GM21381 (cell line): ENCODE measurements around the gene OTUD6A.

Experiments
- ATAC-seq: cut with Tn5 transposase; IDR thresholded peaks from one replicate; pipeline ENCODE4 v1.9.1; 2021; ENCODE audit warnings: mild to moderate bottlenecking, moderate library complexity; ENCODE audit not compliant: unreplicated experiment

The OTUD6A gene

DNA sequence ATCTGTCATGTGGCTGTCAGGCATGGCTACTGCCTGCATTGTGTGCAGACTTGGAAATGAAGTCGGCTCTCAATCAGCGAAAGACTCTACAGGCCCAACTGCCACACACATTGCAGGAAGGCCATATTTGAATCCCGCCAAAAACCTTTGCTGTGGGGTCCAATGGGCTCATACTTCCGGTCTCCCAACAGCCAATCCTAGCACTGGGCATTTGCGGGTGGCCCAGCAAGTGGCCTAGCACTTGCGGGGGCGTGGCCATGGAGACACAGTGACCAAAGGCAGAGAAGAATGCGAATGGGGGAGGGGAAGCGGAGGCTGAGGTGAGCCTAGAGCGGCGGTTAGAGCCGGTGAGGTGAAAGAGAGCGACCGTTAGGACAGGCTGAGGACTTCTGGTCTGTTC is at the start of gene OTUD6A:
TSS of gene OTUD6A (plus strand) at position 382 of the 400 bp plus-strand sequence. CDS start 68 bp downstream, outside the sequence.
- ATAC-seq, result no peak

DNA sequence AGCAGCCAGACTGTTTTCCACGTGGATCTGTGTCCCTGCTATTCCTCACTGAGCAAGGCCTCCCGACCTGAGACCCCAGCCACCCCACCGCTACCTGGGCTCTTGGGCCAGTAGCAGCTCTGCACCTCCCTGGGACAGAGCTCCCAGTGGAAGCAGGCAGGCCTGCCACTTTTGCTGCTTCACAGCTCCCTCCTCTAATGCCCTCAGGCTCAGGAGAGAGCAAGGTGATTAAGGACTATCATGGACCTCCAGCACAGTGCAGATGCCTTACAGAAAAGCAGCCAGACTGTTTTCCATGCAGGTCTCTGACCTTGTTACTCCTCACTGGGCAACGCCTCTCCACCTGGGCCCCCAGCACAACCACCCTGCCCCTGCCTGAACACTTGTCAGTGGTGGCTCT is 49.5 kb upstream of the OTUD6A start:
- ATAC-seq, result no peak

DNA sequence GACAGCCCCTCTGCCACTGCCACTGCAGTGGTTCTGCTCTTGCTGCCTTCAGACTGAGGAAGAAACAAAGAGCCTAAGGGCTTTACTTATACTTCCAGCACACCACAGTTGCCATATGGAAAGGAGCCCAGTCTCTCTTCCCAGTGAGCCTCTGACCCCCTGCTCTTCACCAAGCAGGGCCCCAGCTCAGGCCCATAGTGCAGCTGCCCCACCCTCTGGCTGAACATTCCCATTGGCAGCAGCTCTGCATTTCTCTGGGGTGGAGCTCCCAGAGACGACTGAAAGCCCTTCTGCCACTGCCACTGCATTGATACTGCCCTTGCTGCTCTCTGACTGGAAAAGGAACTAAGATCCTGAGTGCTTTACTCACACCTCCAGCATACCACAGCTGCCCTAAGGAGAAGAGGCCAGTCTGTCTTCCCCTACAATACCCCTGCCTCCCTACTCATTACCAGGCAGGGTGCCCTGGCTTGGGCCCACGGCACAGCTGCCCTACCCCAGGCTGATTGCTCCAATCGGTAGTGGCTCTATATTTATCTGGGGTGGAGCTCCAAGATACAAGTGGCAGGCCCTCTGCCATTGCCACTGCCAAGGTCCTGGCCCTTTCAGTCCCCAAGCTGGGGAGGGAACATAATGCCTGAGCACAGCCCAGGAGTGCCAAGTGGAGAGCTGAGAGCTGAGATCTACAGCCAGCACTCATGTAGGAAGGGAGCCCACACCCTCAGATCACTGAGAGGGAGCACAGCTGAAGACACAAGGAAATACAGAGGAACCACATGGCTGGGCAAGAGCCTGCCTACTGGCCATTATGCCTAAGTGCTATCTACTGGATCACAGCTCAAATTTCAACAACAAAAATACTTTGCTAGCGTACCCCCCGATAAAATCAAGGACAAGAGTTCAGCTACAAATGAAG is 48.5 kb upstream of the OTUD6A start:
- ATAC-seq, result no peak

GRCh38 chrX:70016513-70016912 is 45.7 kb upstream of the OTUD6A start:
- ATAC-seq, result no peak

DNA sequence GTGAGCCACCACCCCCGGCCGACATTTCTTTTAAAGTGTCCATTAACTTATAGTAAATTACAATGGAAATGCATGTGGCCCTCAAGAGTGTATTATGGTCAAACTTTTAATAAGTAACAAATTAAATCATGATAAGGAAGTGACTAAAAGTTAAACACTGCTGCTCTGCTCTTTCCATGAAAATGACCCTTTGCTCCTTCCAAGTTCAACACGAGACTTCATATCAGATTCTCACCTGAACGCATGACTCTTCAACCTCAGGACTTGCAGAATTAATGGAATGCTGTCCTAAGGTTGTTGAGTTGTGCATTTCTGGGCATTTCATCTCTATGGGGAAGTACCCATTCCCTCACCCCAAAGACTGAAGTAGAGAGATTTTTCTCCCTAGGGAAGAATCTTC is 39.6 kb upstream of the OTUD6A start:
- ATAC-seq, result no peak

DNA sequence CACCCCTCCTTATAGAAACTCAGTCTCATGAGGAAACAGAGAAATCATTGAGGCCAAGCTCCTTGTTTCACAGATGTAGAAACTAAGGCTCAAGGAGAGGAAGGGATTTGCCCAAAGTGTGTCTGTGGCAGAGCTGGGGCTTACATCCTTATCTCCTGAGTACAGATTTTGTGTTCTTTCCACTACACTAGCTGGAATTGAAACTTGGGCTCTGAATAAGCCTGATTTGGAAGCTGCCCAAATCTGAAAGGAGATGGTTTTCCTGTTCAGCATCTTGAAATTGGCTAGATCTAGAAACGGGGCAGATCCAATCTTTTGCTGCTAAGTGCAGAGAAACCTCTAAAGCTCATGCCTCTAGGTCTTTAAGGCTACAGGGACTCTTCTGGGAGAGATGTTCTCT is 36.8 kb upstream of the OTUD6A start:
- ATAC-seq, result no peak

GRCh38 chrX:70026112-70026850 is 36.0 kb upstream of the OTUD6A start:
- ATAC-seq, result no peak

GRCh38 chrX:70026851-70027200 is 35.4 kb upstream of the OTUD6A start:
- no peak for ATAC-seq

- ATAC-seq, result no peak
Observed at GRCh38 chrX:70029863-70030262, 32.4 kb upstream of the OTUD6A start.

DNA sequence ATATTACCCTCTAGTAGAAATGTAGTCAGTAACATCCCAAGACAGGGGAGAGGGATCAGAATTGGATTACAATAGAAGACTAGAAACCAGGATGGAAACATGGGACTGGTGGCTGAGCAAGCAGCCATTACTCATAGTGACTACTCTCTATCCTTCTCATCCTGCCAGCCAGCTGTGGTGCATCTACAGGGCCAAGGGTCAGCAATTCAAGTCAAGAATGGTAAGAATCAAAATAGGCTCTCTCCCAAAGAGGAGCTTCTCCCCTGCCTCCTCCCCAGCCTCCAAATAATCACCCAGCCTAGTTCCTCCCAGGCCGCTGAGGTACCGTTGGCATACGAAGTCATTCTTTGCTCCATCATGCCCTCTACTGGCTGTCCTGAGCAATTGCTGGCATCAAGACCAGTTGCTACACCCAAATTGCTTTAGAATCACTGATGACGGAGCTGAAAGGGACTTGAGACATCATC is 31.9 kb upstream of the OTUD6A start:
- ATAC-seq, result no peak

GRCh38 chrX:70032792-70033191 is 29.5 kb upstream of the OTUD6A start:
- ATAC-seq, result no peak

DNA sequence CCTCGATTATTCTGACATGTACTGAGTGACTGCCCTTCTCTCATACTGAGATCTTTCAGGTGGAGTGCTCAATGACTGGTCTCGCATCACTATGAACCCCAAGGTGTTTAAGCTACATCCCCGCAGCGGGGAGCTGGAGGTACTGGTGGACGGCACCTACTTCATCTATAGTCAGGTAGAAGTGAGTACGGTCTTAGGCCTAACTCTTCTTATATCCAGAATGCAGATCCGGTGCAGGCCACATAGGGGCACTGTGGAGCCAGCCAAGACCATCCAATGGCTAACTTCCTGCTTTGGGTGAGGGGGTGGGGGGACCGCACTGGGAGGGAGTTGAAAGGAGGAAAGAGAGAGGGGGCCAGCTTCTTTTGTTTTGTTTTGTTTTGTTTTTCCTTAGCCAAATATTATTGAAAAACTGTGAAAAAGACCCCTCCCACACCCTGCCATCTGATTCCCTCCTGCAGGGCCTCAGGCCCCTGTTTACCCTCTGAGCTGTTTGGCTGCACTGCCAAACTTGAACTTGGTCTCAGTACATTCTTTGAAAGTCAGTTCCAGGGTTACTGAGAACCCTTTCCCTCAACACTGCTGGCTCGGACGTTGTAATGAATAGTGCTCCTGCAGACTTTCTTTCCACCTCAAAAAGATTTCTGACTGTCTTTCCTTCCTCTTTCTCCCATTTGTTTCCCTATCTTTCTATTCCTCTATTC is 28.8 kb upstream of the OTUD6A start:
- ATAC-seq, result no peak

GRCh38 chrX:70034646-70035045 is 27.6 kb upstream of the OTUD6A start:
- no peak for ATAC-seq

DNA sequence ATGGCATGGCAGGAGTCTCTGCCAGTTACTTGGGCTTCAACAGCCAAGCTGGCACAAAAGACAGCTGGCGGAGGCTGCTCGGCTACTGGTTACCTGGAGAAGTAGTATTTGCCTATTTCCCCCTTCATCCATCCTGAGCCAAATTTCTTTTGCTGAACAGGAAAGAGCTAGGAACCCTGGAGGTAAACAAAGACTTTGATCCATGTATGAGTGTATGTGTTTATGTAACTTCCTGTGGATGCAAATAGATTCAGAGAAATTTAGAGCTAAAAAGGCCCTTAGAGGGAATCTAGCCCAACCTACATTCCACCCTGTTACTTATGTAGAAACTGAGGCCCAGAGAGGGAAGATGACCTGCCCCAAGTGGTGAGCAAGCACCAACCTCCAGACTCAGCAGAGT is 23.7 kb upstream of the OTUD6A start:
- no peak for ATAC-seq

GRCh38 chrX:70038951-70039350 is 23.3 kb upstream of the OTUD6A start:
- ATAC-seq, result no peak

- ATAC-seq, result no peak
Observed at GRCh38 chrX:70039758-70040157, 22.5 kb upstream of the OTUD6A start.

GRCh38 chrX:70041993-70042392 is 20.3 kb upstream of the OTUD6A start:
- ATAC-seq, result no peak

GRCh38 chrX:70042399-70043371 is 19.6 kb upstream of the OTUD6A start:
- ATAC-seq, result no peak

DNA sequence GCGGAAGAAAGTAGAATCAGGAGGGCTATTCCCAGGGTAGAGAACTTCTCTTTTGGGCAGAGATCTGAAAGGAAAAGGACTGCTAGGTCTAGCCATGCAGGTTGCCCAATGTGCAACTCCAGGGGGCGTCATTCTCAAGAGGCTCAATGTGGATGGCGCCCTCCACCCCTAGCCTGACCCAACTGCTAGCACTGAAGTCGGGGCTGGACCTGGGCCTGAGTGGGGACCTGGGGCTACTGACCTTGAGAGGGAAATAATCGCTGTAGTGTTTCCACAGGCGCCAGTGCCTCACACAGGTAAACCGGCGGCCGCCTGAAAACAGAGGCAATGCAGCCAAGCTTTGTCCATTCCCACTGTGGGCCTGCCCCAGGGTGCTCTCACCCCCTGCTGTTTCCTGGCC is 18.6 kb upstream of the OTUD6A start:
- ATAC-seq, result no peak

DNA sequence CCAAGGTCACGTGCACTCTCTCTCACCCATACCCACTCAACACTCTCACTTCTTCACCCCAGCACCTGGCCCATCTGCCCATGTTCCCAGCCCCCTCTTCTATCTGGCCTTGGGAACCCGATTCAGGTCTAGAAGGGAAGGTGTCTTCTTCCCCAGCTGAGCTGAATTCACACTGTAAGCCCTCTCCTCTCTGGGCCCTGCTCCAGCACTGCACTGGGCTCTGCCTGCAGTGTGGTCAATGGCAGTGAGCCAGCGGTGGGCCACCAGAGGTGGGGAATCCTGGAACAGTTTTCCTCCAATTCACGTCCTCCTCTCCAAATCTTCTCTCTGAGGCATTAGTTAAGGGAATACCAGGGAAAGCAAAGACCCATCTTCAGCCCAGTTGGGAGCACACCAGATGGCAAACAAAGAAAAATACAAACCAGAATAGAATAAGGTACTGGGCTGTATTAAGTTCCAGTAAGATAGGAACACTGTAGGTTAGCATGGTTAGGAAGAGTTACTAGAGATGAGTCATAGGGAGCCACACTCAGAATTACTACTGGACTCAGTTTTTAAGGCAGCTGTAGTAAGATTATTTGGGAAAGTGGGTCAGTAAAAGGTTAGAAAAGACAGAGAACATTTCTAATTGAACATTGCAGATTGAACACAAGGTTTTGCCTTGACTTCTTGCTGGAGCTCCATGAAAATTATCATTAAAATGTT is 17.6 kb upstream of the OTUD6A start:
- no peak for ATAC-seq
